Mesenchymal stem cell (in vitro differentiated cells and primary cell): Measurements from ENCODE around the gene DTNB.

Experiments used
- DNase-seq: peaks from one replicate; pipeline ENCODE4 v3.0.0-alpha.2; 2013
- H2AFZ ChIP-seq: one replicate; pipeline ENCODE4 v1.6.1; 2013; ENCODE audit warnings: low read depth, mild to moderate bottlenecking, control low read depth, inconsistent platforms, low read length, moderate library complexity
- H2AK5ac ChIP-seq: 2 replicates; pipeline ENCODE4 v1.6.1; 2013; ENCODE audit warnings: low read length, moderate library complexity, mild to moderate bottlenecking, inconsistent platforms; ENCODE audit not compliant: severe bottlenecking
- H2BK120ac ChIP-seq: one replicate; pipeline ENCODE4 v1.6.1; 2013; ENCODE audit warnings: low read depth, mild to moderate bottlenecking, inconsistent platforms, low read length, moderate library complexity
- H2BK12ac ChIP-seq, 2 experiments: one replicate each; pipeline ENCODE4 v1.6.1; 2013; ENCODE audit warnings: inconsistent platforms in 2 of 2, low read length in 2 of 2, mild to moderate bottlenecking in 2 of 2, moderate library complexity in 2 of 2, control low read depth in 1 of 2
- H2BK15ac ChIP-seq: one replicate; pipeline ENCODE4 v1.6.1; 2013; ENCODE audit warnings: mild to moderate bottlenecking, low read depth, inconsistent platforms; ENCODE audit not compliant: poor library complexity, severe bottlenecking
- H2BK5ac ChIP-seq: 2 replicates; pipeline ENCODE4 v1.6.1; 2013; ENCODE audit warnings: low read depth, mild to moderate bottlenecking, low read length, control low read depth, inconsistent platforms; ENCODE audit not compliant: poor library complexity, severe bottlenecking
- H3K14ac ChIP-seq, 2 experiments: one replicate each; pipeline ENCODE4 v1.6.1; 2013; ENCODE audit warnings: inconsistent platforms in 2 of 2, low read length in 2 of 2, control low read depth in 1 of 2, mild to moderate bottlenecking in 1 of 2, moderate library complexity in 1 of 2
- H3K18ac ChIP-seq, 2 experiments: one replicate each; pipeline ENCODE4 v1.6.1; 2013; ENCODE audit warnings: inconsistent platforms in 2 of 2, low read length in 2 of 2, control low read depth in 1 of 2, low read depth in 1 of 2, mild to moderate bottlenecking in 1 of 2
- H3K23ac ChIP-seq, 2 experiments: one replicate each; pipeline ENCODE4 v1.6.1; 2013; ENCODE audit warnings: inconsistent platforms in 2 of 2, low read length in 2 of 2, mild to moderate bottlenecking in 2 of 2, moderate library complexity in 2 of 2, control low read depth in 1 of 2
- H3K27ac ChIP-seq: 2 replicates; pipeline ENCODE4 v1.5.1; 2013; ENCODE audit warnings: mild to moderate bottlenecking, moderate library complexity, low read length, control low read depth, inconsistent platforms; ENCODE audit not compliant: poor library complexity, severe bottlenecking
- H3K27me3 ChIP-seq, 2 experiments: 2 replicates each; pipeline versions ENCODE4 v1.6.1 to v1.7.0; 2013; ENCODE audit warnings: low read length in 2 of 2, mild to moderate bottlenecking in 2 of 2, moderate library complexity in 2 of 2, control low read depth in 1 of 2, inconsistent platforms in 1 of 2; ENCODE audit not compliant: control insufficient read depth in 1 of 2, insufficient read depth in 1 of 2
- H3K36me3 ChIP-seq, 2 experiments: 2 replicates each; pipeline versions ENCODE4 v1.6.1 to v1.7.0; 2013; ENCODE audit warnings: low read length in 2 of 2, control low read depth in 1 of 2, inconsistent platforms in 1 of 2, low read depth in 1 of 2, mild to moderate bottlenecking in 1 of 2; ENCODE audit not compliant: insufficient read depth in 2 of 2, control insufficient read depth in 1 of 2
- H3K4ac ChIP-seq, 2 experiments: one replicate each; pipeline ENCODE4 v1.6.1; 2013; ENCODE audit warnings: inconsistent platforms in 2 of 2, low read length in 2 of 2, mild to moderate bottlenecking in 2 of 2, moderate library complexity in 2 of 2, control low read depth in 1 of 2, low read depth in 1 of 2
- H3K4me1 ChIP-seq: 2 replicates; pipeline ENCODE4 v1.6.1; 2013; ENCODE audit warnings: low read depth, low read length, control low read depth; ENCODE audit not compliant: control insufficient read depth, insufficient read depth
- H3K4me2 ChIP-seq: 2 replicates; pipeline ENCODE4 v1.6.1; 2013; ENCODE audit warnings: low read length, mild to moderate bottlenecking, inconsistent platforms; ENCODE audit not compliant: poor library complexity, severe bottlenecking
- H3K4me3 ChIP-seq, 2 experiments: 2 replicates each; pipeline versions ENCODE4 v1.5.1 to v1.7.0; 2013; ENCODE audit warnings: low read length in 2 of 2, mild to moderate bottlenecking in 2 of 2, control low read depth in 1 of 2, low read depth in 1 of 2; ENCODE audit not compliant: insufficient read depth in 1 of 2
- H3K79me1 ChIP-seq: replicated peaks from 2 replicates; pipeline ENCODE4 v1.6.1; 2013; ENCODE audit warnings: mild to moderate bottlenecking, control low read depth, low read length, inconsistent platforms; ENCODE audit not compliant: poor library complexity, severe bottlenecking
- H3K9ac ChIP-seq: 2 replicates; pipeline ENCODE4 v1.7.0; 2013; ENCODE audit warnings: mild to moderate bottlenecking, low read length, moderate library complexity
- H3K9me3 ChIP-seq: 2 replicates; pipeline ENCODE4 v1.7.0; 2013; ENCODE audit warnings: mild to moderate bottlenecking, low read length; ENCODE audit not compliant: control insufficient read depth
- H4K8ac ChIP-seq: one replicate; pipeline ENCODE4 v1.6.1; 2013; ENCODE audit warnings: inconsistent platforms, mild to moderate bottlenecking, low read length, moderate library complexity
- H4K91ac ChIP-seq: one replicate; pipeline ENCODE4 v1.6.1; 2013; ENCODE audit warnings: mild to moderate bottlenecking, low read length, inconsistent platforms
- WGBS: methylation state at CpG from one replicate; pipeline ENCODE4 v1.1.7; 2013; ENCODE audit warnings: mixed read lengths; 5-methylcytosine and 5-hydroxymethylcytosine counted together

The DTNB gene

DNA sequence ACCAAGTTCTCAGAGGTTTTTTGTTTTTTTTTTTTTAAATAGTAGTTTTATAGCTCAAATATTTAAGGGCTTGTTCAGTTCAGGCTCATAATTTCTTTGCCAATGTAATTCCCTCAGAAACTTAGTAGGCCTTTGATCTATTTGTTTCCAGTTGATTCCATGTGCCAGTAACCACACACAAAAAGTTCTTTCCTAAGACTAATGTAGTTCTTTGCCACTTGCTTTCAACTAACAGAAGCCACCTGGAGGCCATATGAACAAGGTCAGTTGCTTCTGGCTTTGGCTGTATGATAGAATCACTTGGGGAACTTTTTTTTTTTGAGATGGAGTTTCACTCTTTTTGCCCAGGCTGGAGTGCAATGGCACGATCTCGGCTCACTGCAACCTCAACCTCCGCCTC is 100.7 kb downstream of the DTNB start:
- Histone ChIP-seq H3K27ac (no peak overlapping the region), H4K8ac (no peak overlapping the region), H3K9me3 (no peaks in the 10 kb centered on the region), H2AFZ (no peak overlapping the region), H3K4ac (no peak overlapping the region), H3K18ac (no peak overlapping the region), H3K27me3 (no peaks in the 10 kb centered on the region), H3K79me1 (no peaks in the 10 kb centered on the region), H2BK12ac (no peak overlapping the region), H3K36me3 (peaks cover 0 to 6% of the 10 kb centered on the region in 2 experiments), H2BK120ac (no peak overlapping the region), H2BK15ac (no peak overlapping the region), H4K91ac (no peak overlapping the region), H3K23ac (no peak overlapping the region), H2AK5ac (no peak overlapping the region), H3K4me2 (no peak overlapping the region), H2BK5ac (no peak overlapping the region), H3K14ac (no peak overlapping the region), H3K4me3 (no peak overlapping the region), H3K4me1 (no peaks in the 10 kb centered on the region), H3K9ac (no peak overlapping the region)
- no CpG with 5 or more reads among the region's 3 CpGs for WGBS
- DNase-seq, result no peak

DNA sequence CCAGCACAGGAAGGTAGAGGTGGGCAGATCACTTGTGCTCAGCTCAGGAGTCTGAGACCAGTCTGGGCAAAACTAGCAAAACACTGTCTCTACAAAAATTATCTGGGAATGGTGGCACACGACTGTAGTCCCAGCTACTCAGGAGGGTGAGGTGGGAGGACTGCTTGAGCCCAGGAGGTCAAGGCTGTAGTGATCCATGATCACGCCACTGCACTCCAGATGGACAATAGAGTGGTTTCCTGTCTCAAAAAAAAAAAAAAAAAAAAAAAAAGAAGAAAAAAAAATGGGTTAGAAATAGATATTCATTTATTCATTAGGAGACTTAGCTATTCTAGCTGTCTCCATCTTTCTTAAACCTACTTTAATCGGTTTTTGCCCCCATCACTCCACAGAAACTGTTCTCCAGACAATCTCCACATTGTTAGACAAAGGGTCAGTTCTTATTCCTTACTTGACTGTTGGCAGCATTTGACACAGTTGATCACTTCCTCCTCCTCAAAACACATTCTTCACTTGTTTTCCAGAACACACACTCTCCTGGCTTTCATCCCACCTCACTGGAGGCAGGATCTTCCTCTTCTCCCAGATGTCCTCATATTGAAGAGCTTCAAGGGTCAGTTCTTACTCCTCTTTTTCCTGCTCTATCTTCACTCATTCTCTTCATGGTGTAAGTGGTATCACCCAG is 103.1 kb downstream of the DTNB start:
- Histone ChIP-seq H3K18ac (no peak overlapping the region), H2AK5ac (no peak overlapping the region), H3K27ac (no peak overlapping the region), H2AFZ (no peak overlapping the region), H2BK15ac (no peak overlapping the region), H3K9ac (no peak overlapping the region), H3K9me3 (no peaks in the 10 kb centered on the region), H2BK5ac (no peak overlapping the region), H2BK120ac (no peak overlapping the region), H3K4ac (no peak overlapping the region), H3K27me3 (no peaks in the 10 kb centered on the region), H3K4me3 (no peak overlapping the region), H3K4me2 (no peak overlapping the region), H3K36me3 (peaks cover 0 to 3% of the 10 kb centered on the region in 2 experiments), H4K8ac (no peak overlapping the region), H3K14ac (no peak overlapping the region), H3K79me1 (no peaks in the 10 kb centered on the region), H3K4me1 (peaks cover 2% of the 10 kb centered on the region), H2BK12ac (no peak overlapping the region), H3K23ac (no peak overlapping the region), H4K91ac (no peak overlapping the region)
- WGBS, result 78% methylated on average over 2 of the region's 3 CpGs
- DNase-seq, result no peak

GRCh38 chr2:25567406-25567805 is 106.0 kb downstream of the DTNB start:
- Histone ChIP-seq H3K4me3 (no peak overlapping the region), H4K8ac (no peak overlapping the region), H3K4me1 (peaks cover 2% of the 10 kb centered on the region), H2BK120ac (no peak overlapping the region), H3K9ac (no peak overlapping the region), H3K18ac (no peak overlapping the region), H3K79me1 (no peaks in the 10 kb centered on the region), H3K14ac (no peak overlapping the region), H3K27me3 (no peaks in the 10 kb centered on the region), H3K23ac (no peak overlapping the region), H2BK15ac (no peak overlapping the region), H3K4me2 (no peak overlapping the region), H2BK5ac (no peak overlapping the region), H3K4ac (no peak overlapping the region), H4K91ac (no peak overlapping the region), H2AFZ (no peak overlapping the region), H3K27ac (no peak overlapping the region), H3K36me3 (peaks cover 0 to 3% of the 10 kb centered on the region in 2 experiments), H2BK12ac (no peak overlapping the region), H2AK5ac (no peak overlapping the region), H3K9me3 (no peaks in the 10 kb centered on the region)
- 79% methylated on average over 1 of the region's 1 CpG for WGBS
- peak; percentile 57 for DNase-seq

DNA sequence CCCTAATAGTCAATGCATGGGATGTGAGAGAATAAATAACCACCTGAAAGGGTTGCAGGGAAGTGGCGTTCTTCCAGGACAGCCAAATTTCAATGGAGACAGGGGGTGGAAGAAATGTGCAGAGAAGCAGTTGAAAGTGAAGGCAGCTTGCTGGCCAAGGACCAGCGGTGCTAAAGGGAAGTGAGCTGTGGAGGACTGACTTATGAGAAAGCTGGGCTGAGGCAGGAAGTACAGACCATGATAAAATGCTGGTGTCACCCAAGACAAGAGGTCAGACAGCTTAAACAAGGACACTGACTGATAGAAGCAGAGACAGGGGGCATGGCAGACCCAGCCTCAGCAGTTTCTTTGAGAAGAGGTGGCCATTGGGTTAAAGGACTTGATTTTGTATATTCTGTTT is 106.7 kb downstream of the DTNB start:
- Histone ChIP-seq H3K18ac (no peak overlapping the region), H3K9me3 (no peaks in the 10 kb centered on the region), H3K79me1 (no peaks in the 10 kb centered on the region), H4K91ac (no peak overlapping the region), H2AFZ (no peak overlapping the region), H2AK5ac (no peak overlapping the region), H3K9ac (no peak overlapping the region), H2BK5ac (no peak overlapping the region), H3K27ac (no peak overlapping the region), H3K14ac (no peak overlapping the region), H3K36me3 (peaks cover 0 to 3% of the 10 kb centered on the region in 2 experiments), H2BK120ac (no peak overlapping the region), H3K4me2 (no peak overlapping the region), H2BK12ac (no peak overlapping the region), H2BK15ac (no peak overlapping the region), H3K23ac (no peak overlapping the region), H3K27me3 (no peaks in the 10 kb centered on the region), H3K4ac (no peak overlapping the region), H4K8ac (no peak overlapping the region), H3K4me1 (peaks cover 2% of the 10 kb centered on the region), H3K4me3 (no peak overlapping the region)
- peak; percentile 23 for DNase-seq
- WGBS, result 65% methylated on average over 2 of the region's 2 CpGs
